GM23338 (cell line): ENCODE measurements around the gene CBARP. TPM values are rescaled to one million over a fixed set of nuclear protein-coding genes. Genes with fewer than 3 reads are reported as not detected.

Experiments used
- ATAC-seq: fragments of 200-7000 bp; cut with Tn5 transposase; 3 replicates; pipeline ENCODE4 v1.9.1; 2020
- DNase-seq: peaks from one replicate; pipeline ENCODE4 v3.0.0-alpha.2; 2015; ENCODE audit warnings: low spot score
- H2AFZ ChIP-seq: fragments of 200-600 bp; sonication (generic); 2 replicates; pipeline ENCODE4 v1.8.0; 2016; ENCODE audit warnings: antibody characterized with exemption, mild to moderate bottlenecking, moderate library complexity
- H3F3A ChIP-seq: fragments of 200-600 bp; sonication (generic); replicated peaks from 2 replicates; pipeline ENCODE4 v1.8.0; 2017; ENCODE audit warnings: antibody characterized with exemption, mixed run types, low read depth
- H3K27ac ChIP-seq: fragments of 200-600 bp; sonication (generic); 2 replicates; pipeline ENCODE4 v1.6.1; 2016; ENCODE audit warnings: low read depth
- H3K27me3 ChIP-seq: fragments of 200-600 bp; sonication (generic); 2 replicates; pipeline ENCODE4 v1.8.0; 2016; ENCODE audit warnings: mild to moderate bottlenecking, mixed run types, moderate library complexity; ENCODE audit not compliant: insufficient read depth
- H3K36me3 ChIP-seq: fragments of 200-600 bp; sonication (generic); 2 replicates; pipeline ENCODE4 v1.8.0; 2016; ENCODE audit warnings: mild to moderate bottlenecking; ENCODE audit not compliant: insufficient read depth
- H3K4me1 ChIP-seq: fragments of 200-600 bp; sonication (generic); 2 replicates; pipeline ENCODE4 v1.8.0; 2016; ENCODE audit warnings: mild to moderate bottlenecking, moderate library complexity; ENCODE audit not compliant: insufficient read depth
- H3K4me2 ChIP-seq: fragments of 200-600 bp; sonication (generic); 2 replicates; pipeline ENCODE4 v1.7.1; 2017; ENCODE audit warnings: mixed run types
- H3K4me3 ChIP-seq: fragments of 200-600 bp; sonication (generic); 2 replicates; pipeline ENCODE4 v1.6.1; 2016; ENCODE audit warnings: mixed run types
- H3K79me2 ChIP-seq: fragments of 200-600 bp; sonication (generic); replicated peaks from 2 replicates; pipeline ENCODE4 v1.8.0; 2017; ENCODE audit warnings: mild to moderate bottlenecking; ENCODE audit not compliant: insufficient read depth
- H3K9me2 ChIP-seq: fragments of 200-600 bp; sonication (generic); 2 replicates; pipeline ENCODE4 v1.8.0; 2017; ENCODE audit not compliant: insufficient read depth
- H4K20me1 ChIP-seq: fragments of 200-600 bp; sonication (generic); replicated peaks from 2 replicates; pipeline ENCODE4 v1.8.0; 2017; ENCODE audit warnings: mild to moderate bottlenecking; ENCODE audit not compliant: insufficient read depth
- H3K27ac Mint-ChIP-seq: 2 replicates; pipeline ENCODE4 v1.8.0; 2020; ENCODE audit warnings: inconsistent platforms, mild to moderate bottlenecking, moderate library complexity, mixed read lengths
- H3K27me3 Mint-ChIP-seq: 3 replicates; pipeline ENCODE4 v1.8.0; 2022; ENCODE audit warnings: low read depth, mild to moderate bottlenecking, moderate library complexity, mixed read lengths, inconsistent platforms; ENCODE audit not compliant: insufficient read depth, poor library complexity
- H3K36me3 Mint-ChIP-seq: 3 replicates; pipeline ENCODE4 v1.8.0; 2021; ENCODE audit warnings: low read depth, mild to moderate bottlenecking, inconsistent platforms, moderate library complexity, mixed read lengths
- H3K4me1 Mint-ChIP-seq: 3 replicates; pipeline ENCODE4 v1.8.0; 2020; ENCODE audit warnings: mild to moderate bottlenecking, inconsistent platforms, mixed read lengths
- H3K4me3 Mint-ChIP-seq: 3 replicates; pipeline ENCODE4 v1.8.0; 2021; ENCODE audit warnings: moderate library complexity, mild to moderate bottlenecking, inconsistent platforms, mixed read lengths
- H3K9me3 Mint-ChIP-seq: 3 replicates; pipeline ENCODE4 v1.8.0; 2020; ENCODE audit warnings: moderate library complexity, mild to moderate bottlenecking, inconsistent platforms, mixed read lengths
- CREB1 ChIP-seq: fragments of 250-450 bp; sonication (Bioruptor Pico); IDR thresholded peaks from 2 replicates; pipeline ENCODE4 v1.5.0; 2020; ENCODE audit warnings: low read depth, mild to moderate bottlenecking, moderate library complexity
- EZH2phosphoT487 ChIP-seq: fragments of 200-600 bp; sonication (generic); IDR thresholded peaks from one replicate; pipeline ENCODE4 v1.8.1; 2018; ENCODE audit warnings: antibody characterized with exemption; ENCODE audit not compliant: unreplicated experiment
- NANOG ChIP-seq: IDR thresholded peaks from 2 replicates; pipeline ENCODE4 v1.6.1; 2016; ENCODE audit warnings: antibody characterized with exemption, borderline replicate concordance
- POLR2AphosphoS5 ChIP-seq: IDR thresholded peaks from 2 replicates; pipeline ENCODE4 v1.6.1; 2016; ENCODE audit warnings: antibody characterized with exemption, low read depth
- polyA plus RNA-seq: library from polyadenylated mRNA; unstranded; fragments of >200 nt; fragmentation: Nextera tagmentation; extraction: Ambion mirVana; gene quantifications from 2 replicates; pipeline ENCODE4 v1.2.1, GENCODE V29; 2016
- total RNA-seq: library from RNA; depleted of rRNA; stranded (reverse); fragments of >200 nt; shearing (Covaris generic); gene quantifications from 2 replicates; pipeline ENCODE4 v1.2.3, GENCODE V29; 2014
- TF ChIP-seq, protein P1 (sequence below): IDR thresholded peaks from one replicate; pipeline ENCODE4 v1.6.1; 2018; ENCODE audit warnings: antibody characterized with exemption; ENCODE audit not compliant: unreplicated experiment
- TF ChIP-seq, protein P2 (sequence below), 2 experiments: fragments of 200-600 bp in 1 of 2; sonication (generic) in 1 of 2; conservative IDR thresholded peaks; 2 replicates each; pipeline versions ENCODE4 v1.5.1 to v1.6.1; 2016 to 2017; ENCODE audit warnings: antibody characterized with exemption in 2 of 2, low read depth in 2 of 2, mild to moderate bottlenecking in 2 of 2, moderate library complexity in 1 of 2

The CBARP gene
- total and polyA plus RNA-seq, 2 experiments from 2014 or later = 2.0 to 14.1 TPM

DNA sequence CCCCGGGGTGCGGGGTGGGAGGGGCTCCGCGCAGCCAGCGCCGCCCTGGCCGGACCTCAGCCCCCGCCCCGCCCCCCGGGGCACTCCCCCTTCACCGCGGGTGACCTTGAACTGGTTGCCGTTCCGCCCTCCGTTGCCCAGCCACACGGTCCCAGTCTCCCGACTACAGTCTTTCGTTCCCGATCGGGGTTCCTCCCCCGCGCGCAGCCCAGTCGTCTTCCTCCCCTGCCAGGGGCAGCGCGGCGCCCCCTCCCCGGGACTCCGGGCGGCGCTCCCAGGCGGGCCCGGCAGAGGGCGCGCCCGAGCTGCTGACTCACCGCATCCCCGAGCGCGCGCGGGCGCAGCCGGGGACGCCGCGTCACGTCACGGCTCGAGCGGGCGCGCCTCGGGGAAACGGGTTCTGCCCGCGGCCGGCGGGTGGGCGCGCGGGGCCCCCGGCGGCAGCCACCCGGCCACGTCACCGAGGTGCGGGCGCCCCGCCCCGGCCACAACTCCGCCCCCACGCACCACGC lies 11.0 kb upstream of the CBARP start (continued):
- no peak; the same call in 1 of the 2 replicates for TF ChIP-seq POLR2AphosphoS5
- TF ChIP-seq, protein P1, sequence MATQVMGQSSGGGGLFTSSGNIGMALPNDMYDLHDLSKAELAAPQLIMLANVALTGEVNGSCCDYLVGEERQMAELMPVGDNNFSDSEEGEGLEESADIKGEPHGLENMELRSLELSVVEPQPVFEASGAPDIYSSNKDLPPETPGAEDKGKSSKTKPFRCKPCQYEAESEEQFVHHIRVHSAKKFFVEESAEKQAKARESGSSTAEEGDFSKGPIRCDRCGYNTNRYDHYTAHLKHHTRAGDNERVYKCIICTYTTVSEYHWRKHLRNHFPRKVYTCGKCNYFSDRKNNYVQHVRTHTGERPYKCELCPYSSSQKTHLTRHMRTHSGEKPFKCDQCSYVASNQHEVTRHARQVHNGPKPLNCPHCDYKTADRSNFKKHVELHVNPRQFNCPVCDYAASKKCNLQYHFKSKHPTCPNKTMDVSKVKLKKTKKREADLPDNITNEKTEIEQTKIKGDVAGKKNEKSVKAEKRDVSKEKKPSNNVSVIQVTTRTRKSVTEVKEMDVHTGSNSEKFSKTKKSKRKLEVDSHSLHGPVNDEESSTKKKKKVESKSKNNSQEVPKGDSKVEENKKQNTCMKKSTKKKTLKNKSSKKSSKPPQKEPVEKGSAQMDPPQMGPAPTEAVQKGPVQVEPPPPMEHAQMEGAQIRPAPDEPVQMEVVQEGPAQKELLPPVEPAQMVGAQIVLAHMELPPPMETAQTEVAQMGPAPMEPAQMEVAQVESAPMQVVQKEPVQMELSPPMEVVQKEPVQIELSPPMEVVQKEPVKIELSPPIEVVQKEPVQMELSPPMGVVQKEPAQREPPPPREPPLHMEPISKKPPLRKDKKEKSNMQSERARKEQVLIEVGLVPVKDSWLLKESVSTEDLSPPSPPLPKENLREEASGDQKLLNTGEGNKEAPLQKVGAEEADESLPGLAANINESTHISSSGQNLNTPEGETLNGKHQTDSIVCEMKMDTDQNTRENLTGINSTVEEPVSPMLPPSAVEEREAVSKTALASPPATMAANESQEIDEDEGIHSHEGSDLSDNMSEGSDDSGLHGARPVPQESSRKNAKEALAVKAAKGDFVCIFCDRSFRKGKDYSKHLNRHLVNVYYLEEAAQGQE = no peak

DNA sequence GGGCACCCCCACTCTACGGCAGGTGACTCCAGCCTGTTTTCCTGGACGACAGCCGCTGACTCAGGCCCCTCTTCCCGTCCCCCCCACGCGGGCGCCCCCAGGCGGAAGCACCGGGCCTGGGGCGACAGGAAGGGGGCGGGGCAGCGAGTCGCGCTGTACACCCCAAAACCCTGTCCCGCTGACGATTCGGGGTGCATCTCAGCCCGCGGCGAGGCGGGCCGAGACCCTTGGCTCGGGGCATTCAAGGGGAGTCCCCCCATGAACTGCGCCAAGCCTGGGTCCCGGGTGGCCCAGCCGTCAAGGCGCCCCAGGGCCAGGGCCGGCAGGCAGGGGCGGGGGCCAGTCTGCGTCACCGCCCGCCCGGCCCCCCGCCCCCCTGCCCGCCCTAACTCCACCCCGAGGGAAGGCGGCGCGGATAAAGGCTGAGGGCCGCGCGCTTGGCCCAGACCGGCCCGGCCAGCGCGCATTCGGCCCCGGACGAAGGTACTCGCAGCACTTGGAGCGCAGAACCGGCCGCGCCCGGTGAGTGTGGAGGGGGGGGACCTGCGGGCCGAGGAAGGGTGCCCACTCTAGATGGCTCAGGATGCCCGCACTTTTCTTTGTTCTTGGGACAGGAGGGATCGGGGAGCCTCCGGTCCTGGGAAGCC lies 10.5 kb upstream of the CBARP start, which contains the start of gene MIDN:
Gene MIDN (plus strand): TSS at position 445 of the 647 bp plus-strand sequence. CDS start 1,714 bp downstream, outside the sequence.
- H3K4me1 ChIP-seq = peaks cover 3% of the 10 kb centered on the region; the same call in 1 of the 2 replicates
- peak within 1 kb of the TSS; percentile 94 for H3K27ac ChIP-seq
- Mint-ChIP-seq H3K4me3 (peak within 1 kb of the TSS; percentile 78), H3K36me3 (peaks cover 24% of the 10 kb centered on the region; the same call in 2 of the 3 replicates), H3K27me3 (peaks cover 16% of the 10 kb centered on the region), H3K9me3 (no peaks in the 10 kb centered on the region; the same call in 2 of the 3 replicates), H3K27ac (peak within 1 kb of the TSS; percentile 96), H3K4me1 (peaks cover 5% of the 10 kb centered on the region; the same call in 2 of the 3 replicates)
- peaks cover 9% of the 10 kb centered on the region for H3F3A ChIP-seq
- H3K4me2 ChIP-seq = peak within 1 kb of the TSS; percentile 78
- TF ChIP-seq, protein P1 = no peak
- TF ChIP-seq POLR2AphosphoS5 (peak; percentile 93), CREB1 (peak; percentile 76), EZH2phosphoT487 (no peak), NANOG (no peak)
- TF ChIP-seq, protein P2, sequence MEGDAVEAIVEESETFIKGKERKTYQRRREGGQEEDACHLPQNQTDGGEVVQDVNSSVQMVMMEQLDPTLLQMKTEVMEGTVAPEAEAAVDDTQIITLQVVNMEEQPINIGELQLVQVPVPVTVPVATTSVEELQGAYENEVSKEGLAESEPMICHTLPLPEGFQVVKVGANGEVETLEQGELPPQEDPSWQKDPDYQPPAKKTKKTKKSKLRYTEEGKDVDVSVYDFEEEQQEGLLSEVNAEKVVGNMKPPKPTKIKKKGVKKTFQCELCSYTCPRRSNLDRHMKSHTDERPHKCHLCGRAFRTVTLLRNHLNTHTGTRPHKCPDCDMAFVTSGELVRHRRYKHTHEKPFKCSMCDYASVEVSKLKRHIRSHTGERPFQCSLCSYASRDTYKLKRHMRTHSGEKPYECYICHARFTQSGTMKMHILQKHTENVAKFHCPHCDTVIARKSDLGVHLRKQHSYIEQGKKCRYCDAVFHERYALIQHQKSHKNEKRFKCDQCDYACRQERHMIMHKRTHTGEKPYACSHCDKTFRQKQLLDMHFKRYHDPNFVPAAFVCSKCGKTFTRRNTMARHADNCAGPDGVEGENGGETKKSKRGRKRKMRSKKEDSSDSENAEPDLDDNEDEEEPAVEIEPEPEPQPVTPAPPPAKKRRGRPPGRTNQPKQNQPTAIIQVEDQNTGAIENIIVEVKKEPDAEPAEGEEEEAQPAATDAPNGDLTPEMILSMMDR (conservative IDR thresholded peaks at IDR 0.05; ENCODE audit: low read depth in 2 of 2) = peak; percentile 37 to 64
- H3K27me3 ChIP-seq = no peaks in the 10 kb centered on the region
- H3K4me3 ChIP-seq = peak within 1 kb of the TSS; percentile 84
- no peak within 1 kb of the TSS for H2AFZ ChIP-seq
- ATAC-seq (peak; percentile 26), DNase-seq (peak; percentile 84)
- H3K79me2 ChIP-seq = peaks cover 26% of the 10 kb centered on the region
- no peaks in the 10 kb centered on the region for H3K9me2 ChIP-seq
- peaks cover 11% of the 10 kb centered on the region for H4K20me1 ChIP-seq
- no peaks in the 10 kb centered on the region for H3K36me3 ChIP-seq
